Stomach (tissue), 4 donors: ENCODE data around the gene LINGO4.

ENCODE experiments used
- POLR2A ChIP-seq, 4 donors: fragments of 450-650 bp; IDR thresholded peaks; one replicate each; pipeline ENCODE4 v1.6.1; 2016; ENCODE audit warnings: antibody characterized with exemption in 4 of 4, control low read depth in 2 of 4, mild to moderate bottlenecking in 1 of 4, moderate library complexity in 1 of 4
- POLR2AphosphoS5 ChIP-seq, 3 donors: sonication (generic); formaldehyde crosslinking; IDR thresholded peaks; one replicate each; pipeline ENCODE4 v1.6.1; 2016; ENCODE audit warnings: antibody characterized with exemption in 3 of 3

DNA sequence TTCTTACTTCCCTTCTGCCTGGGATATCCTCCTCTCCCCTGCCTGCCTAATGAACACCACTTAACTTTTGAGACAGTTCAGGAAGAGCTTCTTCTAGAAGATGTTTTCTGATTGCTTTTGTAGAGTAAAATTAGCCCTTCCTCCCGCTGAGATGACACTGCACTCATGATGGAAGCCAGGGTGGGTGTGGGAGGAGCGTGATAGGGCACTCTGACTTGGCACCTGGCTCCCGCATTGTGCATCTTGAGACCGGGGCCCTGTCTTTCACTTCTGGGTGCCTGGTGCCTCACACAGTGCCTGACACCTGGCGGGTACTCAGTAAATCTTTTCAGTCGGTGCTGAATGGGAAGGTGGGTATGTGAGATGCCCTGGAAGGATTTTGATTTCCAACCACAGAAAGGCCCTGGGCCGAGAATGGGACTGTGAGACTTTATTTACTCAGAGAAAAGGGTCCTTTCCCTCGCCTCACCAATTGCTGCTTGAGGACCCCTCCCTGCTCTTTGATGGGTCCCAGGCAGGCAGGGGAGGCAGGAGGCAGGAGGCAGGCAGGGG, 41.5 kb upstream of the LINGO4 start:
- no peak for TF ChIP-seq POLR2AphosphoS5 (IDR thresholded peaks at IDR 0.05)
- TF ChIP-seq POLR2A (IDR thresholded peaks at IDR 0.05), result no peak
